GM21528 (cell line): ENCODE data around the gene ST6GALNAC1.
A peak's percentile ranks its signal among the peaks of the same experiment; 100 is the strongest.

Experiments used
- ATAC-seq: cut with Tn5 transposase; IDR thresholded peaks from one replicate; pipeline ENCODE4 v1.9.1; 2021; ENCODE audit warnings: mild to moderate bottlenecking, moderate library complexity; ENCODE audit not compliant: unreplicated experiment, low FRiP score

ST6GALNAC1 gene

GRCh38 chr17:76677406-76677805, 33.8 kb upstream of the ST6GALNAC1 start:
- no peak for ATAC-seq

DNA sequence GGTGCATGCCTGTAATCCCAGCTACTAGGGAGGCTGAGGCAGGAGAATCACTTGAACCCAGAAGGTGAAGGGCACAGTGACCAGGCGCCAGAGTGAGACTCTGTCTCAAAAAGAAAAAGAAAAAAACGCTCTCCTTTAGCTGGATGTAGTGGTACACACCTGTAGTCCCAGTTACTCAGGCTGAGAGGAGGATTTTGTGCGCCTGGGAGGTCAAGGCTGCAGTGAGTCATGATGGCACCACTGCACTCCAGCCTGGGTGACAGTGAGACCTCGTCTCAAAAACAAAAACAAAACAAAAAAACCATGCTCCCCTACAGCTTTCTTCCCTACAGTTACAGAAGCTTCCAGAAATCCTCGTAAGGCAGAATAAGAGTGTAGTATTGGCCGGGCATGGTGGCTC, 33.1 kb upstream of the ST6GALNAC1 start:
- ATAC-seq, result no peak

DNA sequence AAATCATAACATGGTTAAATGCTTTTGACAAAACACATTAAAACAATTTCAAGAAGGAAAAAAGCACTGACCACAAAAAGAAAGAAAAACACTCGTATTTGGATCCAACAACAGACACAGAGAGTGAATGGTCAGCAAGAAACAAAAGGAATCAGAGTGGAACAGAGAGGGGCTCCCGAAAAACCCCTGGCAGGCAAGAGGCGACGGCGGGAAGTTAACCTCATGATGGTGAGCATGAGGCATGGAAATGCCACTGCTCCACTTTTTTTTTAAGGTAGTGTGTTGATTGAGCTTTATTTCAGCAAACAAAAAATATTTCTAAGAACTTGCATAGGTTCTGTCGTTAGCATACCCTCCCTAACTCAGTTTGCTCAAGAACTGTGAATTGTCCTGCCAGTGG, 32.1 kb upstream of the ST6GALNAC1 start:
- no peak for ATAC-seq

GRCh38 chr17:76674600-76674999, 31.0 kb upstream of the ST6GALNAC1 start:
- ATAC-seq, result no peak

DNA sequence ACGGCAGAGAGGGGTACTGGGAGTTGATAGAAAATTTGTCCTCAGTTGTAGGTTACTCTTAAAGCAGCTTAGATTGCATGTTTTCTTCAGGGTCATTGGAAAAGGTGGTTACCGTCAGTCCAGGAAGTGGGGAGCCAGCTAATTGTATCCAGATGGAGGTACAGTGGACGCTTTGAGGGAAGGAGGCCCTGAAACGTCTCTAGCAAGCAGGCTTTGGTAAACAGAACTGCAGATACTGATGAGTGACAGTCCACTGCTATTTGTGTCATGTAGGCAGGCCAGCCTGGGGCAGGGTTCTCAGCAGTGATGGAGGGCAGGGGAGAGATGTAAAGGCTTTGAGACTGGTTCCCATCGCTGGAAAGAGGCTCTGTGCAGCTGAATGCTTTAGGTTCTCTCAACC, 30.2 kb upstream of the ST6GALNAC1 start:
- no peak for ATAC-seq

GRCh38 chr17:76672892-76673291, 29.3 kb upstream of the ST6GALNAC1 start:
- no peak for ATAC-seq

GRCh38 chr17:76672270-76672851, 28.8 kb upstream of the ST6GALNAC1 start:
- ATAC-seq, result no peak

GRCh38 chr17:76671912-76672262, 28.3 kb upstream of the ST6GALNAC1 start:
- ATAC-seq, result peak; percentile 14

GRCh38 chr17:76671123-76671911, 27.8 kb upstream of the ST6GALNAC1 start:
- peak; percentile 96 for ATAC-seq

GRCh38 chr17:76670718-76671122, 27.2 kb upstream of the ST6GALNAC1 start:
- ATAC-seq, result no peak

- no peak for ATAC-seq
These were observed 26.6 kb upstream of the ST6GALNAC1 start for GRCh38 chr17:76670020-76670717.

DNA sequence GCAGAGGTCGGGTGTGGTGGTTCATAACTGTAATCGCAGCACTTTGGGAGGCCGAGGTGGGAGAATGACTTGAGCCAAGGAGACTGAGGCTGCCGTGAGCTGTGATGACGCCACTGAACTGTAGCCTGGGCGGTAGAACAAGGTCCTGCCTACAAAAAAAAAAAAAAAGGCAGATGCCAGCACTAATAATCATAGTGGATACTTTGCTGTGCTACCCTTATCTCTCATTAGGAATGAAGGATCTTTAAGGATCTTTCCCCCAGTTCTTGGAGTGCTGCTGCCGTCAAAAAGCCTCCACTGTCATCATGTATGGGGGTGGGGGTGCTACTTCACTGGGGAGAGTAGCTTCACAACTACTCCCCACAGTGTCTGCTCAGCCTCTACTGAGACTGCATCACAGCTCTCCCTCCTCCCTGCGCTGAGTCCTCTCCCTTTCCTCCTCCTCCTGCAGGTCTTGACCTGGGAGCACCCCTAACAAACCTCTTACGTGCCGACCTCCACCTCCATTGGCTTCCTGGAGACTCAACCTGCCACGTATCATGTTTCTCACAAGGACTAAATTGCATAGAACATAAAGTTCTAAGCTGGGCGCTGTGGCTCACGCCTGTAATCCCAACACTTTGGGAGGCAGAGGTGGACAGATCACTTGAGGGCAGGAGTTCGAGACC, 24.4 kb upstream of the ST6GALNAC1 start:
- ATAC-seq, result no peak

- ATAC-seq, result no peak
These were observed 23.9 kb upstream of the ST6GALNAC1 start for GRCh38 chr17:76667491-76667755.

DNA sequence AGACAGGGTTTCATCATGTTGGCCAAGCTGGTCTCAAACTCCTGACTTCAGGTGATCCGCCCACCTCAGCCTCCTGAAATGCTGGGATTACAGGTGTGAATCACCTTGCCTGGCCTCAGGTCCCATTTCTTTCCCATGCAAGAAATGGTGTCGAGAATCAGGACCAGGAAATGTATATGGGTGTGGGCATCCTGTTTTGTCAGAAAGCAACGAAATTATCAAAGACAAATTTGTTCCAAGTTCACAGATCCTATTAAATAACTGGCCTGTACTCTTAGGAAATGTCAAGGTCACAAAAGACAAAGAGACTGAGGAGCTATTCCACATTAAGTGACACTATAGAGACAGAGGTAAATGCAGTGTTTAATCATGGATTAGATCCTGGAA, 17.1 kb upstream of the ST6GALNAC1 start:
- no peak for ATAC-seq

DNA sequence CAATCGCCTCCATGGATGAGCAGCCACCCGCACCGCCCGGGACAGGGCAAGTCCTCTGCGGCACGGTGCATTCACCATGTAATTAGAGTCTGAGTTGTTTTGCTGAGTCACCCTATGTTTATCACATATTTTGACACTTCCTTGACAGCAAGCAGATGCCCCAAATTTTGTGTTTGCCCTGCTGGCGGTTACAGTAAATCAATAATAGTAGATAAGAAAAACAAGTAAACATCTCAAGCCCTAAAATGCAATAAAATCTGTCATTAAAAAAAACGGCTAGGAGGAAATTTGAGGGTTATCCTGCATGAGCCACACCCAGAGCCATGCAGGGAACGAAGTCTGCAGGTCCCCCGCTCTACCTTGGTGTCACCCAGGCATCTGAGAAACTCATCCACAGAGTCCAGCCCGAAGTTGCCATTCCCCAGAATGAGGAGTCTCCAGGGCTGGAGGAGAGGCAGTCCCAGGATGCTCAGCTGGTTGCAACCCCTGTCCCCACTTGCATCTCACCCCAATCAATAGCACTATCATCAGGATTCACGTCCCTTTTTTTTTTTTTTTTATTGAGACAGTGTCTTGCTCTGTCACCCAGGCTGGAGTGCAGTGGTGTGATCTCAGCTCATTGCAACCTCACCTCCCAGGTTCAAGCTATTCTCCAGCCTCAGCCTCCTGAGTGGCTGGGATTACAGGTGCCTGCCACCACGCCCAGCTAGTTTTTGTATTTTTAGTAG, 16.5 kb upstream of the ST6GALNAC1 start:
- ATAC-seq, result no peak

DNA sequence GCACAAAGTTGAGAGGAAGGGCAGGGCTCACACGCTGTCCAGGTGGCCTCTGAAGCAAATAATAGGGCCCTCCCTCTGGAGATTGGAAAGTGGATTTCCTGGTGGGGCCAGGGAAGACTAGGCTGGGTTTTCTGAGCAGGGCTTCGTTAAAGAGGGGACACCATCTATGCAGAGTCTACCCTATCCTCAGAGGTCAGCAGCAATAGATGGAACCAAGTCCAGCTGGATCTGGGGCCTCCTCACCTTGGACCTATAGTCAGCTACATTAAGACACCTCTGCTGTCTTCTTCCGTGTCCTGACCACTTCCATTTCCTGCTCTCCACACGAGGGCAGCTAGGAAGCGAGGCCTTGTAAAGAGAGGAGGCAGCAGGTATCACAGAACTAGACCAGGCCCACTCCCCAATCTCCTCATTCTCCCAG, 14.7 kb upstream of the ST6GALNAC1 start:
- no peak for ATAC-seq

DNA sequence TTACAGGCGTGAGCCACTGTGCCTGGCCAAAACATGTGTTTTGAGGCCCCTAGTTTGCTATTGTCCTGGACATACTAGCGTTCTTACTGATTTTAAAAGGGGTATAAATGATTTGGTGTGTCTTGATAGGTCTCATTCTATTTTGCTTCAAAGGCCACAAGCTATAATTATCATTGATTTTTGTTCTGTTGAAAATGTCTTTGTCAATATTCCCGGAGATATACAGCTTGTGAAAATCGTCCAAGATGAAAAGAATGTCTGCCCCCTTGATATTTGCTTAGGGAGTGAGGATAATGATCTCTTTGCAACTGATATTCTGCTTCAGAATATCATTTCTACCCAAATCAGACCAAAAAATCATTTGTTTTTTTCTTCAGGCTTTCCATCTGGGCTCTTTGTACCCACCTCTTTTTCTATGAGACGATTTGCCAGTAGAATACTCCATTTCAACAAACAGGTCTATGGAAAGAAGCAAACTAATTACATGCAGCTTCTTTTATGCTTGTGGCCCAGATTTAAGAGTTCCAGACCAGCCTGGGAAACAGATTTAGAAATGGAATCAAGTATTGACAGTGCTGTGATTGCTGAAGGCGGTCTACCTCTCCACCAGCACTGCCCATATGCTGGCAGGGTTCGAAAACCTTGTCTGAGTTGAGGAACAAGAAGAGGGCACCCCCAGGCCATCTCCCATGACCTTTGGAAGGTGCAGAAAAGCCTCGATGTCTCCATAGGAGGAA, 14.1 kb upstream of the ST6GALNAC1 start:
- ATAC-seq, result no peak

GRCh38 chr17:76654408-76654807, 10.9 kb upstream of the ST6GALNAC1 start:
- no peak for ATAC-seq

- no peak for ATAC-seq
These were observed 6.9 kb upstream of the ST6GALNAC1 start for GRCh38 chr17:76650504-76650903.

GRCh38 chr17:76646712-76647111, 3.2 kb upstream of the ST6GALNAC1 start:
- no peak for ATAC-seq
